A673 (cell line): ENCODE results near the gene UMODL1.

Source experiments
- EZH2 ChIP-seq: fragments of 200-600 bp; sonication (generic); IDR thresholded peaks from 2 replicates; pipeline ENCODE4 v1.6.1; 2017; ENCODE audit warnings: borderline replicate concordance, low read depth, mild to moderate bottlenecking, mixed read lengths, antibody characterized with exemption, low read length; ENCODE audit not compliant: poor library complexity, severe bottlenecking
- TF ChIP-seq, protein P1 (sequence below): fragments of 300-800, 200-600 bp; sonication (generic); conservative IDR thresholded peaks from 2 replicates; pipeline ENCODE4 v1.5.1; 2017; ENCODE audit warnings: low read depth, mild to moderate bottlenecking, antibody characterized with exemption, low read length, moderate library complexity, mixed read lengths

DNA sequence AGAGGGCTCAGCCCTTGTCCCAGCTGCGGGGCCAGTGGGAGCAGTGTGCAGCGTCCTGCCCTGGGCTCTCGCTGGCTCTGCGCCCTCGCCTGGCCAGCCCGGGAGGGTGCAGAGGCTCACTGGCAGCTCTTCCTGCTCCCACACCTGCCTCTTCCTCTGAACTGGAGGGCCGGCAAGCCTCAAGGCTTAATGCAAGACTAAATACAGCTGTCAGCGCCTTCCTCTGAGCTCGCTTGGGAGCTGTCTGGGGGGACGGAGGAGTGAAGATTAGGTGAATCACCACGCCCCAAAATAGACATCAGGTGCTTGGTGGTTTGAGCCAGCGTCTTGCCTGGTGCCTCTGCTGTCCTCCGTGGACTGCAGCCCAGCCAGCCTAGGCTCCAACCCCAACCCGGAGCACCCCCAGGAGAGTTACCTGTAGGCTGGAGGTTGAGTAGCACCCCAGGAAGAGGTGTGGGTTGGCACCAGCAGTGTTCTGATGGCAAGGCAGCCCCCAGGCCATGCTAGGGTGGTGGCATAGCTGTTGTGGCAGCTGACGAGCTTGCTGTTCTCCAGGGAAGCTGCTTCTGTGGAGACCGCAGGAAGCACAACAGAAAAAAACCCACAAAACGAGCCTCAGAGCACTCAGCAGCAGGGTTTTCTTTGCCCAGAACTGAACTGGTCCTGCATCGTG lies 36.9 kb downstream of the UMODL1 start:
- TF ChIP-seq, protein P1, sequence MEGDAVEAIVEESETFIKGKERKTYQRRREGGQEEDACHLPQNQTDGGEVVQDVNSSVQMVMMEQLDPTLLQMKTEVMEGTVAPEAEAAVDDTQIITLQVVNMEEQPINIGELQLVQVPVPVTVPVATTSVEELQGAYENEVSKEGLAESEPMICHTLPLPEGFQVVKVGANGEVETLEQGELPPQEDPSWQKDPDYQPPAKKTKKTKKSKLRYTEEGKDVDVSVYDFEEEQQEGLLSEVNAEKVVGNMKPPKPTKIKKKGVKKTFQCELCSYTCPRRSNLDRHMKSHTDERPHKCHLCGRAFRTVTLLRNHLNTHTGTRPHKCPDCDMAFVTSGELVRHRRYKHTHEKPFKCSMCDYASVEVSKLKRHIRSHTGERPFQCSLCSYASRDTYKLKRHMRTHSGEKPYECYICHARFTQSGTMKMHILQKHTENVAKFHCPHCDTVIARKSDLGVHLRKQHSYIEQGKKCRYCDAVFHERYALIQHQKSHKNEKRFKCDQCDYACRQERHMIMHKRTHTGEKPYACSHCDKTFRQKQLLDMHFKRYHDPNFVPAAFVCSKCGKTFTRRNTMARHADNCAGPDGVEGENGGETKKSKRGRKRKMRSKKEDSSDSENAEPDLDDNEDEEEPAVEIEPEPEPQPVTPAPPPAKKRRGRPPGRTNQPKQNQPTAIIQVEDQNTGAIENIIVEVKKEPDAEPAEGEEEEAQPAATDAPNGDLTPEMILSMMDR: peak; percentile 75
- TF ChIP-seq EZH2: no peak
